Activated T-cell treated with anti-CD3 and anti-CD28 coated beads, Interleukin-2, amount 50 U/mL, for 1 hour (primary cell): ENCODE data around the gene FBXO8.

Source experiments
- DNase-seq: peaks from one replicate; pipeline ENCODE4 v3.0.0-alpha.2; 2020

FBXO8 gene

DNA sequence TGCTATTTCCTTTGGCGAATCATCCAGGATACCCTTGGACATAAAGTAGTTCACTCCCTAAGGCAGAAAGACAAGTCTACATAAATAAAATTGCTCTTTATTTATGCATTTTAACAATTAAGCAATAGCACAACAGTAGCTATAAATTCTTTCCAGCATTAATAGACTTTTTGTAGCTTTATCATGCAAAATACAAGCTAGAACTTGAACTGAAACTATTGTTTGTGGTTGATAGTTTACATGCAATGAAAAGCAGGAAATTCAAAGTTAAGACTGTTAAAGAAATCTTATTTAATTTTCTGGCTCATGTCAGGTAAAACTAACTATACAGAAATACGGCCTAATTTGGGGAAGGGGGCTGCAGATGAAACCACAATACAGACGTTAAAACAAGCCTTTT lies 42.3 kb downstream of the FBXO8 start:
- DNase-seq = no peak

DNA sequence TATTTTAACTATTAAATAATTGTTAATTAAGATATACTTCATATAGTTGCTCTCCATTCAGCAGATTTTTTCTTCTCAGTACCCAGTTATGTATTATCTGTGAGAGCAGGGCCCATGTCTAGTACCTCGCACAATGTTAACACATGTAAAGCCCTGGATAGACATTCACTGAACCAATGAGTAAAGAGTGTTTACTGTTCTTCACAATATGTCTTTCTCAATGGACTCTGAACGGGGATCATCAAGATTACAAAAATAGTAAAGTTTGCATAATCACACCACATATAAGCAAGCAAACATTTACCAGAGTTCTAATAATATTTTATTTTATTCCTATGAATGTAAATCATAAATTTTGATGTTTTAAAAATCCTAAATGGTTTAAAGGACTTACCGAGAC lies 47.1 kb downstream of the FBXO8 start:
- DNase-seq = no peak

GRCh38 chr4:174230680-174231079 lies 52.8 kb downstream of the FBXO8 start:
- DNase-seq = no peak

- no peak for DNase-seq
Measured at GRCh38 chr4:174230148-174230547, 53.3 kb downstream of the FBXO8 start.

GRCh38 chr4:174228988-174229387 lies 54.5 kb downstream of the FBXO8 start:
- DNase-seq = no peak

DNA sequence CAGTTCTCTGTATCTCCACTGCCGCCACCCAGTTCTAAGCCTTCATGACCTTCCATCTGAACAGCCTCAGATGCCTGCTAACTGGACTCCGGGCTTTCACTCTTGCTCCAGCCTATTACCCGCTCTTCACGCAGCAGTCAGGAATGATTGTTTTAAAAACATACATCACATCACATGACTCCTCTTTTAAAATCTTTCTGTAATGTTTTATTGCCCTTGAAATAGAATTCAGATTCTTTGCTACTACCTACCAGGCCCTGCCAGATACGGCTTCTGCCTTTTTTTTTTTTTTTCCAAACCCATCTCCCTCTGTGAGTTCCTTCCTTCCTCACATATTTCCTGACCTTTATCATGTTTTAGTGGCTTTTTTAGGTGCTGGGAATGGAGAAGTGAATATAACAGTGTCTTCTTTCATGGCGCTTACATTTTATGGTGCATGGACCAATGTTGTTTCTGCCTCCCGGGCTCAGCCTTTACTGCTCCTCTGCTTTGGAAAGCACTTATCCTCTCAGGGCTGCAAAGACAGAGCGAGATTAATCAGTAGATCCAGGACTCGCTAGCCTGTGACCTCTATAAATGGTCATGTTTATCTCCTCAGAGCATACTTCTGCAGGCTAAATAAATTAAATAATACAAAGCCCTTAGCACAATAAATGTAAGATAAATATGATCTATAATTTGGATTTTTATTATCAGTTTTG lies 58.0 kb downstream of the FBXO8 start:
- no peak for DNase-seq

DNA sequence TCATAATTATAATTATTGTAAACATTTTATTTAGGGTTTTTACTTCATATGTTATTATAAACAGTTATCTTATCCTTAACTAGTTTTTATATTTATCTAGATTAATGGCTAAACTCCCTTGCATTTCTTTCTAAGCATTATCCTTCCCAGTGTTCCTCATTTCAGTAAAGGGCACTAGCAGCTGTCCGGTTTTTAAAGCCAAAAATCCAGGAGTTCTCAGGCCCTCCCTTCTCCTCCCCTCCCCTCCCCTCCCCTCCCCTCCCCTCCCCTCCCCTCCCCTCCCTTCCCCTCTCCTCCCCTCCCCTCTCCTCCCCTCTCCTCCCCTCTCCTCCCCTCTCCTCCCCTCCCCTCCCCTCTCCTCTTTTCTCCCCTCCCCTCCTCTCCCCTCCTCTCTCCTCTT lies 58.9 kb downstream of the FBXO8 start:
- DNase-seq = no peak

DNA sequence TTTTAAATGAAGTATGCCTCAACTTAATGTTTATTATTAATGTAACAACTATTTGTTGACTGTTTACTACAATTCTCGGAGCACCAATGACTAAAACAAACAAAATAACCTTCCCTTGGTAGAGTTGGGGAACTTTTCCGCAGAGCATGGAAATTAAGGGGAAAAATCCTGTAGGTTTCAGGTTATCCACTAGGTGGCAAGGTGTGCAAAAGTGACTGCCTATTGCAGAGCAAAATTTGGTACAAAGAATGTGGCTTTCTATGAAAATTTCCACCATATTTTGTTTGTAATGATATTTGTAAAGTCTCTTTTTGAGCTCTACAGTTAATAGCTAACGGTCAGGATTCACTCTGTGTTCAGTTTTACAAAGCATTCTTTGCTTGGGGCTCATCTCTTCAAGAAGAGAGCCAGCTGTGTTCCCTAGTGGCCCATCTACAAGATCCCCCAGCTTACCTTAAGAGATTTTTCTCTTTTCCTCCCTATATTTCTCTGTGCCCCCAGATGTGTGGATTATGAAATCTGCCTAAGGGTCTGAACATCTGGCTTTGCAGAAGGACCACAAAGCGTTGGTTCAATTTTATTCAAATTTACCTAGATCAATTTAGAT lies 61.1 kb downstream of the FBXO8 start:
- no peak for DNase-seq

DNA sequence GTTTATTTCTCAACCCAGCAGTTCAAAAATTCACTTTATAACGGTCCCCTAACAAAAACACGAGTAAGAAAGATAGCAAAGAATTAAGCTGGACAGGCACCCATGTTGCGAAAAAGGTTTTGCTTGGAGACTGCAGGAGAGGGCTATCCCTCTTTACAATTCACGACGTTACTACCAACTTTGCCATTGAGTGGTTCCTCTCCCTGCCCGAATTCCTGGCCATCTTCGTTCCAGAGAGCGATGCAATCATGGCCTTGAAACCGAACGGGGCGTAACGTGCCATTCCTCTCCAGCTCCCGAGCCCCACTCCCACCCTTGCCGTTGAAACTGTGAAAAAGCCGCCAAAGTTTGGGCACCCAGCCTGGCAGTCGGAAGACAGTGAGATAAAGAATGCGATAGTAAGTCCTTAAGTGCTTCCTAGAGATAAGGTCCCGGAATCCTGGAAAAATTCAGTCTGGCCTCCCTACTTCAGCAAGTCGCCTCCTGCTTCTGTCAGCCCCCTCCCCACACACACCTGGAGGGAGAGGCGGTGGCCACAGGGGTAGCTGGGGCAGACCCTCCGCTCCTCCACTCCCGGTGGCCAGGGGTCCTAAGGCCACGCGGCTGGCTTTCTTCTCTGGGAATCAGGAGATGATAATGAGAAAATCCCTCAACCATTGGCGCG lies 65.2 kb downstream of the FBXO8 start:
- DNase-seq = no peak

DNA sequence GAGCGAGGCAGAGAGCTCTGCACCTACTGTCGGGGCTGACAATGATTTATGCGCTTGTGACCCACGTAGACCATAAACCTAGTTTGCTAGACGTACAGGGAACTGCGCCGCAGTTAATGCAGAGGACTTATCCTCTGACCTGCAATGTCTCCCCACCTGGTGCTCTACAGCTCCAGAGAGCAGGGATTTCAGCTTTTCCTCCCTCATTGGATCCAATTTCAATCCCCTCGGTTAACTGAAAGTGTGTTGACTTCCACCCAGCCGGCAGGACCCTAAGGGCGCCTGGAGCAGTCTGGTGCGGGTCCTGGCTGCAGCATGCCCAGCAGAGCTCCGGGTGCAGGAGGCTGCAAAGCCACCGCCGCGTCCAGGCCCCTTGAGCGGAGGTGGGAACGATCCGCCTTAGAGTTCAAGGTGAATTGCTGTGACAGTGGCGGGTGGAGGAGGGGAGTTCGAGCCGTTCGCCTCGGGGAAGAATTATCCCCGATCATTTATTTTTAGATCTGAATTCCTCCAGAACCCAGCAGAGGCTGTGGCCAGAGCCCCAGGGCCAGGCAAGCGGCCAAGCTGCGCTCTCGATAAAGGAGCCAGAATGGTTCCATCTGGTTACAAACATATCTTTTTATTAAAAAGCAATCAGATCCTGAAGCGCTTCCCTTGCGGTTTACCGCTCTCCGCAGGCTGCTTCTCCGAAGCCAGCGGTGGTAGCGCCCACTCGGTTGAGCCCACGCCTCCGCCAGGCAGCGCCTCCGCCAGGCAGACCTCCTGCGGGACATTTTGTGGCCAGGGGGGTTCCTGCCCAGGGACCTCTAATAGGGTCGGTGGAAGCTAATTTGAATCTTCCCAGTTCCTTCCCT lies 66.0 kb downstream of the FBXO8 start:
- DNase-seq = peak; percentile 21

DNA sequence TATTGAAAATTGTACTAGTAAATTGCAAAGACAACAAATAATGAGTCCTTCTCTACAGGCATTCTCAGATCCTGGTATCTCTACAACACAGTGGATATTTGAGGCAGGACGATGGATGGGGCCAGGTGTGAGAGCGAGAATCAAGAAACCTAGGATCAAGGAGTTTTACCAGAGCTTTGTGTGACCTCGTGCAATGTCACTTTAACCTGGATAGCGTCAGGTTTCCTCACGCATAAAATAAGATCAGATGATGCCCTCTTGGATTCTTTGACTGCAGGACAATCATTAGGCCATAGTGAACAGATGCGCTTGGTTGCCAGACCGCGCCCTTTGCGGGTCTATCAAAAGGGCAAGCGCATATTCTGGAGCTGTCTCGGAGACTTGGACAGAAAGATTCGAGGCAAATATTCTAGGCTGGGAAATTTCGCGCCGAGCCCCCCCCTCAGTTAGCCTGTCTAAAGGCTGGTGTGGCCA lies 66.6 kb downstream of the FBXO8 start:
- no peak for DNase-seq

DNA sequence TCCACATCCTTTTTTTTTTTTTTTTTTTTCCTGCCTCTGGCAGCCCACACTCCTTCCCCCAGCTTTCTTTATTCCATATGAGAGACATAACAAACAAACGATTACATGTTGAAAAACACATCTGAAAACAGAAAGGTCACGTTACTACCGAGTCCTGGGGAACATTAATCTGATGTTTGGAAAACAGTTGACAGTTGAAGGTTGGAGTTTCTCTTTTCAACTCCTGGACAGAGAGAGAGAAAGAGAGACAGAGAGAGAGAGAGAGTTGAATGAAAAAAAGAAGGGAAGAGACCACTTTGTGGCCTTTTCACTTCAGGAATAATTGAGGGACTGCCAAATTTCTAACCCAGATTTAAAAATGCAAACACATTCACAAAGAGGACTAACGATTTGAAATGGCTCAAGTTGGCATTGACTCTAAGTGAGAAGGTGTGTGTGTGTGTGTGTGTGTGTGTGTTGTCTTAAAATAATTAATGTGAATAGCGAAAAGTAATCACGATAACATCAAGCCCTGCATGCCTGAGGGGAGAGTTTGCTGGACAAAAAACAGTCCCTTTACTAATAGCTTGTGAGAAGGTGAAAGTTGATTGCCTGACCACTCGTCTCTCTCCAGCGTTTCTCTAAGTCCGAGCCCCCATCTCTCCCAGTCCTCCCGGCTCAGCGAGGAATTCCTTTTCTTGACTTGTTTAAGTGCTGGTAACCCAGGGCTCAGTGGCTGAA lies 67.3 kb downstream of the FBXO8 start:
- DNase-seq = no peak

DNA sequence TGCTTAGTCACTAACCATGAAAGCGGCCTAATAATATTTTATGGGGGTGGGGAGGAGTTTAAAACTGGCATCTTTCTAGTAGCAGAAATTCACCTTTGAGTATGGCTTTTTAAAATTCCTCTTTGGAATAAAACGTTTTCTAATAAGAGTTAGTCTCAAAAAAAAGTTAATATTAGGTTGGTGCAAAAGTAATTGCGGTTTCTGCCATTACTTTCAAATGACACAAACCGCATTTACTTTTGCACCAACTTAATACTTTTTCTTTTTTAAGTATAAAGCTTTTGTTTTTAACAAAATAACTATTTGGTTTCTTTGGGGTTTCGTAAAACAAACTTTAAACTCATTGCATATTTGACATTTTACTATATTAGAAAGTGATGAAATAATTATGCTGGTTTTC lies 68.4 kb downstream of the FBXO8 start:
- no peak for DNase-seq

GRCh38 chr4:174214101-174214878 lies 69.2 kb downstream of the FBXO8 start:
- peak; percentile 26 for DNase-seq

- DNase-seq = no peak
Measured at GRCh38 chr4:174213731-174214100, 69.8 kb downstream of the FBXO8 start.

- DNase-seq = no peak
Measured at GRCh38 chr4:174212061-174212460, 71.4 kb downstream of the FBXO8 start.

DNA sequence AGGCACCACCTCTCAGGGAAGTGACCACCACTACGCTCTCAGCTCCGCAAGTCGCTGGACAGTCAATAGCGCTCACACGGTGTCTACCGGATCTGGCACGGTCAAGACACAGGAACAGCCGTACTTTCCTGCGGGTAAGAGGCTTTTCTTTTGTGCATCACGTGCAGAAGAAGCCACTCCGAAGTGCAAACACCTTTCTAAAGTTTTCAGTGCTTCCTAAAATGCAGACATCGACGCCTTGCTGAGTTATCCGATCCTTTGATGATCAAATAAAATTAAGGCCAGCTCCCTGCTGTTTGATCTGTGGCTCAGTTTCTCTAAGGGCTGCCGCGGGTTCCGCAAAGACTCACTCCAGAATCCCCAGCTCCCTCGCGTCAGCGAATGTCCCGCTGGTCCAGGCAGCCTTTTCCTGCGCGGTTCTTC lies 71.8 kb downstream of the FBXO8 start:
- DNase-seq = no peak

- no peak for DNase-seq
Measured at GRCh38 chr4:174210952-174211490, 72.4 kb downstream of the FBXO8 start.

DNA sequence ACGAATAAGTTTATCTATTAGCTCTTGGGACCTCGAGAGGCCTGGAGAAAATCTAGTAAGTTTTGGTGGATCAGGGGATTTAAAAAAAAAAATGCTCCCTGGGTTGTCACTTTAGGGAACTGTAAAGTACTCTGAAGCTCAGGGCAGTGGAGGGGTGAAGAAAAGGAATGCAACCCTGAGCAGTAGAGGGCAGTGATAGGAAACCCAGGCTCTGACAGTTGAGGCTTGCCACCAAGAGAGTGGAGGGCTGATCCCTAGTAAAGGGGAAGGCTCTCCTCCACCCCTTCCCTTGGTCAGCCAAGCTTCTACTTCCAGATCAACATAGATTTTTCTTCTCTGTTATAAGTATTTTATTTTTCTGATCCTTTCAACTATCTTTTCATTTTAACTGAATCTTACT lies 73.1 kb downstream of the FBXO8 start:
- no peak for DNase-seq

DNA sequence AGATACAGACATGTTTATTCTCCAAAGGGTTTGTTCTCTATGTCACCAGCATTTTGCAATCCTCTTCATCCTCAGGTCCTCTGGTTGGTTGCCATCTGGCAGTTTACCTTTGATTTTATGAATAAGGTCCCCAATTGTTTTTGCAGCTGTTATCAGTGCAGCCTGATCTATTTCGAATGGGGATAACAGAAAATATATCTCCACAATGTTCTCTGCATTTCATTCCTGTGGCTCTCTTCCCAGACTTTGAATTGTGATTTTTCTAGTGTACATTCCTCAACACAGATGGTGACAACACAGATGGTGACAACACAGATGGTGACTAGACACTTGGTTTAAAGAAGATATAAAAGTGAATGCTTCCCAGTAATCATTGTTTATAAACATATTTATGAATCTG lies 74.1 kb downstream of the FBXO8 start:
- no peak for DNase-seq

GRCh38 chr4:174207367-174207766 lies 76.1 kb downstream of the FBXO8 start:
- DNase-seq = no peak
